C4-2B (cell line): Measurements from ENCODE around the gene MTA3.

Experiments used
- ZFX ChIP-seq: fragments of 450-650 bp; IDR thresholded peaks from 2 replicates; pipeline ENCODE4 v1.6.1; 2017
- TF ChIP-seq, protein P1 (sequence below): fragments of 450-650 bp; conservative IDR thresholded peaks from 2 replicates; pipeline ENCODE4 v1.5.1; 2017; ENCODE audit warnings: mild to moderate bottlenecking

- TF ChIP-seq, protein P1, sequence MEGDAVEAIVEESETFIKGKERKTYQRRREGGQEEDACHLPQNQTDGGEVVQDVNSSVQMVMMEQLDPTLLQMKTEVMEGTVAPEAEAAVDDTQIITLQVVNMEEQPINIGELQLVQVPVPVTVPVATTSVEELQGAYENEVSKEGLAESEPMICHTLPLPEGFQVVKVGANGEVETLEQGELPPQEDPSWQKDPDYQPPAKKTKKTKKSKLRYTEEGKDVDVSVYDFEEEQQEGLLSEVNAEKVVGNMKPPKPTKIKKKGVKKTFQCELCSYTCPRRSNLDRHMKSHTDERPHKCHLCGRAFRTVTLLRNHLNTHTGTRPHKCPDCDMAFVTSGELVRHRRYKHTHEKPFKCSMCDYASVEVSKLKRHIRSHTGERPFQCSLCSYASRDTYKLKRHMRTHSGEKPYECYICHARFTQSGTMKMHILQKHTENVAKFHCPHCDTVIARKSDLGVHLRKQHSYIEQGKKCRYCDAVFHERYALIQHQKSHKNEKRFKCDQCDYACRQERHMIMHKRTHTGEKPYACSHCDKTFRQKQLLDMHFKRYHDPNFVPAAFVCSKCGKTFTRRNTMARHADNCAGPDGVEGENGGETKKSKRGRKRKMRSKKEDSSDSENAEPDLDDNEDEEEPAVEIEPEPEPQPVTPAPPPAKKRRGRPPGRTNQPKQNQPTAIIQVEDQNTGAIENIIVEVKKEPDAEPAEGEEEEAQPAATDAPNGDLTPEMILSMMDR: no peak
- no peak for TF ChIP-seq ZFX
These were observed 1.1 kb upstream of the MTA3 start for GRCh38 chr2:42567364-42567763.
